ENCODE data around the gene ITGA1.

- no peak for TF ChIP-seq CTCF (IDR thresholded peaks at IDR 0.05)
- no peak for TF ChIP-seq POLR2A (IDR thresholded peaks at IDR 0.05)
These were observed 164.8 kb downstream of the ITGA1 start for GRCh38 chr5:52952483-52952882.
